AG04450 (cell line): ENCODE measurements around the gene ZNF112. TPM values are rescaled to one million over a fixed set of nuclear protein-coding genes. Genes with fewer than 3 reads are reported as not detected.

ENCODE experiments used
- CTCF ChIA-PET: fragments of 300-600, 350-600 bp; formaldehyde crosslinking; extraction: SDS; loops from one replicate; lab custom pipeline; 2022; ENCODE audit warnings: antibody characterized with exemption, inconsistent platforms; lab: Charles Lee
- POLR2A ChIA-PET: fragments of 350-600 bp; formaldehyde crosslinking; extraction: SDS; loops from one replicate; lab custom pipeline; 2021; ENCODE audit warnings: antibody characterized with exemption, inconsistent platforms; lab: Yijun Ruan, JAX
- DNase-seq: peaks from one replicate; pipeline ENCODE4 v3.0.0-alpha.2; 2011; ENCODE audit warnings: low read depth, low spot score
- H3K27ac ChIP-seq: one replicate; pipeline ENCODE4 v1.5.1; 2012; ENCODE audit warnings: low read depth, low read length, control low read depth
- H3K27me3 ChIP-seq: one replicate; pipeline ENCODE4 v1.6.0; 2012; ENCODE audit warnings: low read length; ENCODE audit not compliant: control insufficient read depth, insufficient read depth
- H3K4me3 ChIP-seq: 2 replicates; pipeline ENCODE4 v1.5.1; 2011; ENCODE audit warnings: mild to moderate bottlenecking, low read depth, low read length, control low read depth
- H3K9me3 ChIP-seq: 2 replicates; pipeline ENCODE4 v1.5.1; 2012; ENCODE audit warnings: low read length; ENCODE audit not compliant: control insufficient read depth, insufficient read depth
- polyA plus RNA-seq: library from polyadenylated mRNA; depleted of rRNA; stranded (reverse); fragments of >200 nt; gene quantifications from 2 replicates; pipeline ENCODE4 v1.2.3, GENCODE V29; 2011; rRNA removed
- small RNA-seq: library from RNA; depleted of rRNA; stranded (forward); fragments of <200 nt; gene quantifications from one replicate; pipeline ENCODE3, GENCODE V24; 2012; ENCODE audit warnings: low read depth; ENCODE audit not compliant: insufficient read length
- TF ChIP-seq, protein P1 (sequence below): IDR thresholded peaks from 2 replicates; pipeline ENCODE4 v1.5.1; 2011; ENCODE audit warnings: low read depth, low read length, control low read depth, inconsistent platforms

The ZNF112 gene
- polyA plus RNA-seq, 1 experiment, result 6.9 TPM

DNA sequence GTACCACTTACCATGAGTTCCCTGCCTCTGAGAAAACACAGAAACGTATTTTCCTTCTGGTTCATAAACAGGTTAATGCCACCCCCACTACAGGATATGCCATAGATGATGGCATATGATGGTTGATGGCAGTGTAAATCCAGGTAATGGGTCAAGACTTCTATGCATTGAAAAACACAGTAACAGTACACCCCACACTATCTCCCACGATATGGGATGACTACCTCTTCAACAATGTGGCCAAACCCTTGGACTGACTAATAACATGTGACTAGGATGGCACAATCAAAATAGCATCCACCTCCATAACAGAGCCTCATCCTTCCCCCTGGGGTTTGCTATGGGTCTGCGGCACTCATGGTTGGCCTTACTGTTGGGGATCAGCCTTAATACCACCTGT, 73.6 kb downstream of the ZNF112 start:
- no peak for DNase-seq
- peaks cover 3% of the 10 kb centered on the region; the same call in 1 of the 2 replicates for H3K9me3 ChIP-seq

DNA sequence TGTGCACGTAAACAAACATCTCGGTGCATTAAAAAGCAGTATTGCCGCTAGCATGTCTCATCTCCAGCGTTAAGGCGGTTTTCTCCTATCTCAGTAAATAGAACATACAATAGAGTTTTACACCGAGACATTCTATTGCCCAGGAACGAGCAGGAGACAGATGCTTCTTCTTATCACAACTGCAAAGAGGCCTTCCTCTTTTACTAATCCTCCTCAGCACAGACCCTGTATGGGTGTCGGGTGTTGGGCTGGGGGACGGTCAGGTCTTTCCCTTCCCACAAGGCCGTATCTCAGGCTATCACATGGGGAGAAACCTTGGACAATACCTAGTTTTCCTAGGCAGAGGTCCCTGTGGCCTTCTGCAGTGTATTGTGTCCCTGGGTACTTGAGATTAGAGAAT, 75.6 kb downstream of the ZNF112 start:
- Histone ChIP-seq H3K9me3 (peaks cover 3% of the 10 kb centered on the region; the same call in 1 of the 2 replicates), H3K27me3 (no peaks in the 10 kb centered on the region), H3K27ac (no peak overlapping the region), H3K4me3 (no peak overlapping the region)
- TF ChIP-seq, protein P1, sequence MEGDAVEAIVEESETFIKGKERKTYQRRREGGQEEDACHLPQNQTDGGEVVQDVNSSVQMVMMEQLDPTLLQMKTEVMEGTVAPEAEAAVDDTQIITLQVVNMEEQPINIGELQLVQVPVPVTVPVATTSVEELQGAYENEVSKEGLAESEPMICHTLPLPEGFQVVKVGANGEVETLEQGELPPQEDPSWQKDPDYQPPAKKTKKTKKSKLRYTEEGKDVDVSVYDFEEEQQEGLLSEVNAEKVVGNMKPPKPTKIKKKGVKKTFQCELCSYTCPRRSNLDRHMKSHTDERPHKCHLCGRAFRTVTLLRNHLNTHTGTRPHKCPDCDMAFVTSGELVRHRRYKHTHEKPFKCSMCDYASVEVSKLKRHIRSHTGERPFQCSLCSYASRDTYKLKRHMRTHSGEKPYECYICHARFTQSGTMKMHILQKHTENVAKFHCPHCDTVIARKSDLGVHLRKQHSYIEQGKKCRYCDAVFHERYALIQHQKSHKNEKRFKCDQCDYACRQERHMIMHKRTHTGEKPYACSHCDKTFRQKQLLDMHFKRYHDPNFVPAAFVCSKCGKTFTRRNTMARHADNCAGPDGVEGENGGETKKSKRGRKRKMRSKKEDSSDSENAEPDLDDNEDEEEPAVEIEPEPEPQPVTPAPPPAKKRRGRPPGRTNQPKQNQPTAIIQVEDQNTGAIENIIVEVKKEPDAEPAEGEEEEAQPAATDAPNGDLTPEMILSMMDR, result no peak
- ChIA-PET POLR2A (no interaction called here), CTCF (no interaction called here)
- DNase-seq, result no peak

More for the DNA sequence above, 73.6 kb downstream of the ZNF112 start:
- POLR2A ChIA-PET, result no interaction called here
- no peaks in the 10 kb centered on the region for H3K27me3 ChIP-seq
- TF ChIP-seq, protein P1, result no peak
- CTCF ChIA-PET, result no interaction called here
- no peak overlapping the region for H3K4me3 ChIP-seq
- H3K27ac ChIP-seq, result no peak overlapping the region

GRCh38 chr19:44278181-44278690, 78.2 kb downstream of the ZNF112 start:
- no peak for DNase-seq
- H3K4me3 ChIP-seq, result no peak overlapping the region
- H3K9me3 ChIP-seq, result peaks cover 10% of the 10 kb centered on the region
- no peak overlapping the region for H3K27ac ChIP-seq
- ChIA-PET POLR2A (no interaction called here), CTCF (no interaction called here)
- no peaks in the 10 kb centered on the region for H3K27me3 ChIP-seq
- TF ChIP-seq, protein P1, result no peak

DNA sequence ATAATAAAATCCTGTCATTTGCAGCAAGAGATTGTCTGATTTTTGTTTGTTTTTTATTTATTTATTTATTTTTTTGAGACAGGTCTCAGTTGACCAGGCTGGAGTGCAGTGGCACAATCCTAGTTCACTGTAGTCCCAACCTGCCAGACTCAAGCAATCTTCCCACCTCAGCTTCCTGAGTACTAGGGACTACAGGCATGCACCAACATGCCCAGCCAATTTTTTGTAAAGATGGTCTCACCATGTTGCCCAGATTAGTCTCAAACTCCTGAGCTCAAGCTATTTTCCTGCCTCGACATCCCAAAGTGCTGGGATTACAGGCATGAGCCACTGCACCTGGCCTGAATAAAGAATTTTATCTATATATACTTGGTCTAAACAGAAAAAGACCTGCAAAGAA, 79.1 kb downstream of the ZNF112 start:
- no peak overlapping the region for H3K27ac ChIP-seq
- H3K9me3 ChIP-seq, result peaks cover 10% of the 10 kb centered on the region
- TF ChIP-seq, protein P1, result no peak
- CTCF ChIA-PET, result no interaction called here
- POLR2A ChIA-PET, result no interaction called here
- H3K27me3 ChIP-seq, result no peaks in the 10 kb centered on the region
- DNase-seq, result no peak
- no peak overlapping the region for H3K4me3 ChIP-seq

Small RNA genes within 50 kb of the gene (small RNA-seq; reads per million reads assigned to genes)
- gene NDUFA3P1, result not detected

Other genes starting within 250 kb of the ZNF112 start
- gene ZNF225, start 243.3 kb downstream of the ZNF112 start, polyA plus RNA-seq, result 3.1 and 5.1 TPM in 2 replicates
- 6.0 and 6.5 TPM in 2 replicates for gene ZNF234, start 215.1 kb downstream of the ZNF112 start, polyA plus RNA-seq
- gene ZNF226, start 191.6 kb downstream of the ZNF112 start, polyA plus RNA-seq, result 30.5 and 36.1 TPM in 2 replicates
- 9.9 and 11.8 TPM in 2 replicates for gene ZNF227, start 144.1 kb downstream of the ZNF112 start, polyA plus RNA-seq
- 1.3 and 2.0 TPM in 2 replicates for gene ZNF233, start 96.8 kb downstream of the ZNF112 start, polyA plus RNA-seq
- 3.6 and 3.8 TPM in 2 replicates for gene ZNF235, start 51.7 kb downstream of the ZNF112 start, polyA plus RNA-seq
- gene ZNF285, start 44.9 kb upstream of the ZNF112 start, polyA plus RNA-seq, result 3.2 and 4.4 TPM in 2 replicates
- gene ZNF229, start 91.8 kb upstream of the ZNF112 start, polyA plus RNA-seq, result 12.8 TPM in 2 replicates
- 2.1 and 2.2 TPM in 2 replicates for gene ZNF180, start 143.8 kb upstream of the ZNF112 start, polyA plus RNA-seq
- not detected in 2 replicates for gene CEACAM20, start 173.0 kb upstream of the ZNF112 start, polyA plus RNA-seq